NCI-H1417 (cell line): ENCODE results near the gene PHACTR4.
A peak's percentile ranks its signal among the peaks of the same experiment; 100 is the strongest.
"Not testable (repeated sequence)": the region's sequence is repeated elsewhere in the genome, so short reads cannot be mapped to it uniquely, and the experiment has no call there.

ENCODE experiments used
- DNase-seq, 3 experiments: peaks; one replicate each; lab custom pipeline; 2025; lab: John Stamatoyannopoulos, UW

Gene PHACTR4

GRCh38 chr1:28521502-28522164 lies 152.1 kb downstream of the PHACTR4 start:
- DNase-seq, result no peak

DNA sequence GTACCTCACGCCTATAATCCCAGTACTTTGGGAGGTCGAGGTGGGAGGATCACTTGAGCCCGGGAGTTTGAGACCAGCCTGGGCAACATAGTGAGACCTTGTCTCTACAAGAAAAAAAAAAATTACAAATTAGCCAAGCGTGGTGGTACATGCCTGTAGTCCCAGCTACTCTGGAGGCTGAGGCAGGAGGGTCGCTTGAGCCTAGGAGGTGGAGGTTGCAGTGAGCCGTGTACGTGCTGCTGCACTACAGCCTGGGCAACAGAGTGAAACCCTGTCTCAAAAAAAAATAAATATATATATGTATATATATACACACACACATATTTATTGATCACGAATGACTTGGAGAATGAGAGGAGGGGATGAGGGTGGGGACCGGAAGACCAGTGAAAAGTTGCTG lies 153.0 kb downstream of the PHACTR4 start:
- DNase-seq, result not testable (repeated sequence)

DNA sequence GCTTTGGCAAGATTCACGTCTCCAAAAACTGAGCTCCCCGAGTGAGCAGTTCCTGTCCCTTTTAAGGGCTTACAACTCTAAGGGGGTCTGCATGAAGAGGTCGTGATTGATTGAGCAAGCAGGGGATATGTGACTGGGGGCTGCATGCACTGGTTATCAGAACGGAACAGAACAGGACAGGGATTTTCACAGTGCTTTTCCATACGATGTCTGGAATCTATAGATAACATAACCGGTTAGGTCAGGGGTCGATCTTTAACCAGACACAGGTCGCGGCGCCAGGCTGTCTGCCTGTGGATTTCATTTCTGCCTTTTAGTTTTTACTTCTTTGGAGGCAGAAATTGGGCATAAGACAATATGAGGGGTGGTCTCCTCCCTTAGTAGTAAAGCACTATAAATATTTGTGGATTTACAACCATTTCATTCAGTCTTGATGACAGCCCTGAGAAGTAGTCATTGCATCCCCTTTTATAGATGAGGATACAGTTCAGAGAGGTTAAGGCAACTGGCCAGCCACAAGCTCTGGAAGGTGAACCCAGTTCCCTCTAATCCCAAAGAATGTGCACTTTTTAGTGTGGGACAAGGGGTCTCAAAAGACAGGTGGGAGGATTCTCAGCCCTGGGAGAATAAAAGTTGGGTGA lies 155.6 kb downstream of the PHACTR4 start:
- not testable (repeated sequence) for DNase-seq

GRCh38 chr1:28526886-28527285 lies 157.3 kb downstream of the PHACTR4 start:
- DNase-seq, result no peak

DNA sequence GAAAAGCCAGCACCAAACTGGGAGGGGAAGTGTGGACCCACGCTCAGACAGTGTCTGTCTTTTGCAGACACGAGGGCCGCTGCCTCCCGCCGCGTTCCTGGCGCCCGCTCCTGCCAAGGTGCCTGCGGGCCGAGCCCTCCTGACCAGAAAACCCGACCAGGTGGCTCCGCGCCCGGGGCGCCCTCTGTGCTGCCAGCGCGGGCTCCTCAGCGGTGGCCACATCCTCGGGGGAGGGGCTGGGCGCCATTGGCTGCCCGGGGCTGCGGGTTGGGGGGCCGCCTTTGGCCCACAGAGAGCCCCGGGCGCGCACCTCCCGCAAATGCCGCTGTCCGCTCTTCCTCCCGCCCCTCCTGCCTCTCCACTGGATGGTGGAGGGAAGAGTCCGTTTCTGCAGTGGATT lies 160.9 kb downstream of the PHACTR4 start:
- no peak for DNase-seq

GRCh38 chr1:28534671-28535070 lies 165.1 kb downstream of the PHACTR4 start:
- no peak for DNase-seq

GRCh38 chr1:28535180-28535579 lies 165.6 kb downstream of the PHACTR4 start:
- DNase-seq, result no peak

DNA sequence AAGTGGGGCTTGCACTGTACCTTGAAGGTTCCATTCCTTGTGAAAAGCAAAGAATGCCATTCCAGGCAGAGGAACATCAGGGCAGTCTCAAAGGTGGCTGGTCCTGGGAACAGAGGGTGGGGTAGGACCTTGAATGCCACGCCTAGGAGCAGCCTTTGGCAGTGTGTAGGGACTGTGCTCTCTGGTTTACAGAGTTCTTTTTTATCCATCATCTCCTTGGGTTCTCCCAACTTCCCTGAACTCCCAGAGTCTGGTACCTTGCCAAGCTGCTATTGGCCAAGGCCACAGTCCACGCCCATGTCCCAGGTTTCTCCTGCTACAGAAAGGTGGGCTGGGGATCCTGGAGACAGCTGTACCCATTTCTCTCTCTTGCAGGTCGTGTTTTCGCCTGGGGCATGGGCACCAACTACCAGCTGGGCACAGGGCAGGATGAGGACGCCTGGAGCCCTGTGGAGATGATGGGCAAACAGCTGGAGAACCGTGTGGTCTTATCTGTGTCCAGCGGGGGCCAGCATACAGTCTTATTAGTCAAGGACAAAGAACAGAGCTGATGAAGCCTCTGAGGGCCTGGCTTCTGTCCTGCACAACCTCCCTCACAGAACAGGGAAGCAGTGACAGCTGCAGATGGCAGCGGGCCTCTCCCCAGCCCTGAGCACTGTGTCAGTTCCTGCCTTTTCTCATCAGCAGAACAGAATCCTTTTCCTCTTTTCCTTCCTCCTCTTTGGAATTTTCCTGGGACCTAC lies 168.1 kb downstream of the PHACTR4 start:
- no peak for DNase-seq

- DNase-seq, result no peak
These were observed 168.7 kb downstream of the PHACTR4 start for GRCh38 chr1:28538286-28538685.

- peak in 1 of 3 experiments; percentile 4 for DNase-seq
These were observed 171.1 kb downstream of the PHACTR4 start for GRCh38 chr1:28540651-28541050.

GRCh38 chr1:28541414-28542015 lies 172.0 kb downstream of the PHACTR4 start:
- DNase-seq, result not testable (repeated sequence)

DNA sequence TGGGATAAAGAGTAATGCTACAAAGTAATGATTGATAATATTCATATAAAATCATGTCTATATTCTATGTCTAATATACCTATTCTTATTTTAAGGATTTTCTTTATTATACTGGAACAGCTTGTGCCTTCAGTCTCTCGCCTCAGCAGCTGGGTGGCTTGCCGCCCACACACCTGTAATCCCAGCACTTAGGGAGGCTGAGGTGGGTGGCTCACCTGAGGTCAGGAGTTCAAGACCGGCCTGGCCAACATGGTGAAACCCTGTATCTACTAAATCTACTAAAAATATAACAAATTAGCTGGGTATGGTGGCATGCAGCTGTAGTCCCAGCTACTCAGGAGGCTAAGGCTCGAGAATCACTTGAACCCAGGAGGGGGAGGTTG lies 175.7 kb downstream of the PHACTR4 start:
- DNase-seq, result no peak

- DNase-seq, result no peak
These were observed 178.8 kb downstream of the PHACTR4 start for GRCh38 chr1:28548318-28548717.
